ENCODE data around the gene KCNQ1.
"Not testable (repeated sequence)": the region's sequence is repeated elsewhere in the genome, so short reads cannot be mapped to it uniquely, and the experiment has no call there.

The KCNQ1 gene

GRCh38 chr11:2631161-2631560 is 186.4 kb downstream of the KCNQ1 start:
- no peak for DNase-seq

DNA sequence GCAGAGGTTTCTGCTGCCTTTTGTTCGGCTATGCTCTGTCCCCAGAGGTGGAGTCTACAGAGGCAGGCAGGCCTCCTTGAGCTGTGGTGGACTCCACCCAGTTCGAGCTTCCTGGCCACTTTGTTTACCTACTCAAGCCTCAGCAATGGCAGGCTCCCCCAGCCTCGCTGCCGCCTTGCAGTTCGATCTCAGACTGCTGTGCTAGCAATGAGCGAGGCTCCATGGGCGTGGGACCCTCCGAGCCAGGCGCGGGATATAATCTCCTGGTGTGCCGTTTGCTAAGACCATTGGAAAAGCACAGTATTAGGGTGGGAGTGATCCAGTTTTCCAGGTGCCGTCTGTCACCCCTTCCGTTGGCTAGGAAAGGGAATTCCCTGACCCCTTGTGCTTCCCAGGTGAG is 195.0 kb downstream of the KCNQ1 start:
- not testable (repeated sequence) for DNase-seq

GRCh38 chr11:2641623-2642022 is 196.8 kb downstream of the KCNQ1 start:
- DNase-seq, result no peak

DNA sequence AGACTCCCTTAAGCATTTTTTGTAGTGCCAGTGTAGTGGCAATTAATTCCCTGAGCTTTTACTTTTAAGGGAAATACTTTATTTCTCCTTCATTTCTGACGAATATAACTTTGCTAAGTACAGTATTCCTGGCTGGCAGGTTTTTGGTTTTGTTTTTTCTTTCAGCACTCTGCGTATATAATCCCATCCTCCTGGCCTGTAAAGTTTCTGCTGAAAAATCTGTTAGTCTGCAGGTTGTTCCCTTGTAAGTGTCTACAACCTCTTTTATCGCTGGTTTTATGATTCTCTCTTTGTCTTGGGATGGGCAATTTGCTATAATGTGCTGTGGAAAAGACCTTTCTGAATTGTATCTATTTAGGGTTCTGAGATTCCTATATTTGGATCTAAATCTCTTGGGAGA is 198.9 kb downstream of the KCNQ1 start:
- no peak for DNase-seq

GRCh38 chr11:2644844-2645778 is 200.3 kb downstream of the KCNQ1 start:
- DNase-seq, result no peak

DNA sequence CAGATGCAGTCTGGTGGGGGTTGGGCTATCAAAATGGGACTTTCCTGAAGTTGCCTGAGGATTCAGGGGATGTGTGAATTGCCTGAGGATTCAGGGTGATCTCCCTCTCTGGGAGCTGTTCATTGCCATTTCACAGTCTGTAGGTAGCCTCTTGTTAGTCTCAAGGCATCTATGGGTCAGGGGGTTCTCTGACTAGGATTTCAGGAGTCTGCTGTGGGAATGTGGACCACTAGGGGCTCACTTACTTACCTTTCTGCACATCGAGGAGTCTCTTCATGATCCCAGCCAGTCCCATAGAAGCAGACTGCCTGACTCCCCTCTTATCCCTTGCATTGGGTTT is 200.9 kb downstream of the KCNQ1 start:
- no peak for DNase-seq

GRCh38 chr11:2647167-2647566 is 202.4 kb downstream of the KCNQ1 start:
- DNase-seq, result no peak

DNA sequence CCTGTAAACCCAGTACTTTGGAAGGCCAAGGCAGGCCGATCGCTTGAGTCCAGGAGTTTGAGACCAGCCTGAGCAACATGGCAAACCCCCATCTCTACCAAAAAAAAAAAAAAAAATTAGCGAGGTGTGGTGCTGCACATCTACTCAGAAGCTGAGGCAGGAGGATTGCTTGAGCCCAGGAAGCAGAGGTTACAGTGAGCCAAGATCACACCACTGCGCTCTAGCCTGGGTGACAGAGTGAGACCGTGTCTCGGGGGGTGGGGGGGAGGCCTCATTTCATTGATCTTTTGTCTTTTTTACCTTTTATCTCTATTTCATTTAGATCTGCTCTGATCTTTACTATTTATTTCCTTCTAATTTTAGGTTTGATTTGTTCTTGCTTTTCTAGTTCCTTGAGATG is 203.1 kb downstream of the KCNQ1 start:
- no peak for DNase-seq

- no peak for DNase-seq
These were observed 204.6 kb downstream of the KCNQ1 start for GRCh38 chr11:2649400-2649799.

GRCh38 chr11:2649848-2650247 is 205.0 kb downstream of the KCNQ1 start:
- no peak for DNase-seq

DNA sequence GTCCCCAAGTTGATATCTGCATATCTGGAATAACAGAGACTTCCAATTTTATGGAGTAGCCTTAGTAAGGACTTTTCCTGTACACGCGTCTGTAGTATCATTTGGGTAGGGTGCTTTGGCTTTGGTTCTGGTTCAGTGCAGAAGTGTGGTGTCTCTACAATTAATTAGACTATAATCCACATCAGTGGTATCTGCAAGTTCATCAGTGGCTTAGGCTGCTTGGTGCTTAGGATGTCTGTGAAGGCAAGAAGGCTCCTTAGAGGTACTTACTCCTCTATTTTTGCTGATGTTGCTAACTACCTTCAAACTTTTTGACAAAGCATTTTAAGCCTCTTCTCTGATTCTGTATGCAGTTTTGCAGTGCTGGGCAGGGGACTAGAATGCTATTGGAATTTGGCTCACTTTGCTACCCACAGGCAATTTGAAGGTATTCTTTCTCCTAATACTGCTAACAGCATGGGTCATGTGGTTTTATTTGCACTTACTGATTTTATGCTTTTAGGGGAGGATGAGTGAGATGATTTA is 205.6 kb downstream of the KCNQ1 start:
- DNase-seq, result no peak

DNA sequence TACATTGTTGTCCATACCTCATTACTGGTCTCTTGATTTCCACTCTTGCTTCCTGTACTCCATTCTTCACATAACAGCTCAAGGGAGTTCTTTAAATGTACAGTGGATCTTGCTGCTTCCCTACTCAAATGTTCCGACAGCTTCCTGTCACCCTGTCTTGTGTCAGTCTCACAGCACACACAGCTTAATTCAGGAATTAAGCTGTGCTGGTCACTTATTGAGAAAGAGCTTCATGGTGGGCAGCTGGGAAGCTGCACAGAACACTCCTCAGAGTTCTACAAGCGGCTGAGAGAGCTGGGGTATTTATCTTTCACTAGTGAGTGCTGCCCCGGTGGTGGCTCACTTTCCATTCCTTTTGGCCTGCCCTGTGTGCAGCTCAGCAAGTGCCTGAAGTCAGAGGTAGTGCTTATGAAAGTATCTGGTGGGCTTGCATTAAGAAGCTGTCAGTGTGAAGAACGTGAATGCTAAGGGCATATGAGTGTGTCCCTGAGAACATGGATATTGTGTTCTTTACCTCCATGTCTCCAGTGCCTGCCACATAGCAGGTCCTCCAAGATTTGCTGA is 206.3 kb downstream of the KCNQ1 start:
- no peak for DNase-seq

DNA sequence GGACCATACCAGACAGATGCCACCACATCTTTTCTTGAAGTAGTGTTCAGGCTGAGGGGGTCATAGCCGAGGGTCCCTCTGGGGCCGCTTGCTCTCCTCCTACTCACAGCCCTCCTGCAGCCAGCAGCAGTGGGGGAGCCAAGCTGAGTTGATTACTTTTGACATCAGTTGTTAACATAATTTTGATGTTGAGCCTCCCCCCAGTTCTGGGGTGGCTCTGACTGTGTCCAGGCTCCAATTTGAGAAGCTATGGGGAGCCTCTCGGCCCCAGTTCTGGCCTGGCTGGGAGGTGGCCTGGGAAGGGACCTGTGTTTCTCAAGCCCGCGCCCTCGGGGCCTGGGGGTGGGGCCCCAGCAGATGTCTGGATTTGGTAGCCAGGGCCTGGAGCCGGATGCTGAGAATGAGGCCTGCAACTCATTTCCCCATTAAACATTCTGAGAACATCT is 207.0 kb downstream of the KCNQ1 start:
- no peak for DNase-seq

- DNase-seq, result no peak
These were observed 207.8 kb downstream of the KCNQ1 start for GRCh38 chr11:2652333-2653197.

GRCh38 chr11:2653198-2653551 is 208.4 kb downstream of the KCNQ1 start:
- no peak for DNase-seq

DNA sequence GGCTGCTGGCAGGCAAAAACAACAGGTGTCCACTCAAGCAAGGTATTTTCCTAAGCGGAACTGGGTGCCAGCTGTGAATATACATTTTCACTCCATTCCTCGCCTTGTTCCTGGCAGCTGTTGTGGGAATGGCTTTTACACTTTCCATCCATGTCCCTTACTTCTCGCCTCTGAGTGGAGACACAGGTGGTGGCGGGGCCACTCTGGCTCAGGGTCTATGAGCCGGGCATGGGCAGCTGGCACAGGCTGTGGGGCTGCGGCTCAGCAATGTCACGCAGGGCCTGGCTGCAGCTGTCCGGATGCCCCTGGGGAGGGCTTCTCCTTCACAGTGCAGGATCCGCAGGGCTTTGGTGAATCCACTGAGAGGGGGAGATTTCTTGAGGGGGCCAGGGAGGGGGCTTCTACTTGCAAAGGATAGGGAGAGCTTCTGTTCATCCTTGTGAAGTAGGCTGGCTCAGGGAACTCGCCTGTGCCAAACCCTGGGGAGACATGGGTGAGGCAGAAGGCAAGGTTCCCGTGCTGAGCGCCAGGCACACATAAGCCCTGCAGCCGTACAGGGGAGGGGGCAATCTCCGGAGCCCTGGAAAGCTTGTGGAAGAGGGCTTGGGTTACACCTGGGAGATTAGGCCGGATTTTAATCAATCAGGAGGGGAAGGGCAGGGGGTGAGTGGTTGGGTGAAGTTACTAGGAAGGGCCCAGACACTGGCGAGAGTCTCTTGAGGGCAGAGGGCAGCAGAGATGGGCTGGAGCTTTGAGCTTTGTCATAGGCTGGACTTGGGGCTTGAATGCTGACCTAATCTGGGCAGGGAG is 209.3 kb downstream of the KCNQ1 start:
- no peak for DNase-seq

GRCh38 chr11:2655016-2655719 is 210.4 kb downstream of the KCNQ1 start:
- no peak for DNase-seq

DNA sequence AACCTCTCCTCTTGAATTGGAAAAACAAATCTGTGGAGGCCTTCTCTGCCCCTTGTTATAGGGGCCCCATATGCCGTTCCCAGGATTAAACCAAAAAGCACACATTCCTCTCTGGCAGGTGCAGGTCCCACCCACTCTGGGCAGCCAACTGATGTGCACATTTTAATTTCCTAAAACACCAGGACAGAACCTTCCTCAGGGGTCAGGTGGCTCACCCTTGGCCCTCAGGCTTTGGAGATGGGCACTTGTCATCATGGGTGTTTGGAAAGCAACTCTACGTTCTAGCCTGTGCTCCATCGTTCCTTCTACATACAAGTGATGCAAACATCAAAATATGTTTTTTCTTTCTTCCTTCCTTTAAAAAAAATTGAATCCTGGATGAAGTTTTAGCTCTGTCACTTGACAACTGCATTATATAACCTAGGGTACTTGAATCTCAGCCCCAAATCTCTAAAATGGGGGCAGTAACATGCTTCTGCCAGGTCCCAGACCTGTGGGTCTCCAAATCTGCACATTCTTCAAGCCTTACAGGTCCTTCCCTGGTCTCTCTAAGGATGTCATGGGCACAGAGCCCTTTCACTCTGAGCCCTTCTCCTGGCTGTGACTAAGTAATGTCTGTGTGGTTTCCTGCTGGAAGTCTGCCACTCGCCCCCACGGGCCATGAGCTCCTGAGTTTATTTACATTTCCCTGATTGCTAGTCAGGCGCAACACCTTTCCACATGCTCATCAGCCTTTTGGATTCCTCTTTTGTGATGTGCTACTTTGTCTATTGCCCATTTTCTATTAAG is 211.2 kb downstream of the KCNQ1 start:
- DNase-seq, result no peak

GRCh38 chr11:2656859-2657258 is 212.1 kb downstream of the KCNQ1 start:
- DNase-seq, result no peak

DNA sequence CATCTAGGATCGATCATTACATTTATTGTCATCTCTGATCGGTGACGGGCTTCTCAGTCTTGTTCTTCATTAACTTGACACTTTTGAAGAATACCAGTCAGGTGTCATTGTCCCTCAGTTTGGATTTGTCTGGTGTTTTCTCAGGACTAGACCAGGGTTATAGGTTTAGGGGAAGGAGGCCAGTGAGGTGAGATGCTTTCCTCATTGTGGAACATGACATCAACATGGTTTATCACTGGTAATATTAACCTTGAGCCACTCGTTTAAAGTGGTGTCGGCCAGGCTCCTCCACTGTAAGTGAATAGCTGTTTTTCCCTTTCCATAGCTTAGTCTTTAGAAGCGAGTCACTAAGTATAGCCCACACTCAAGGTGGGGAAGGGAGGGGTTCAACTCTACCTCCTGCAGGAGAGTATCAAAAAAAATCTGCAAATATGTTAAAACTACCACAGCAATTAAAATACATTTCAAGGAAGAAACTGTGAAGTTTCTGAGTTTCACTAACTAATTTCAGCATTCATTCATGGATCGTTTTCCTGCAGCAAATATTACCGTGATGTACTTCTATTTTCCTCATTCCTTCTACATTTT is 213.0 kb downstream of the KCNQ1 start:
- DNase-seq, result no peak

All from activated naive CD4-positive, alpha-beta T cell (primary cell).